Measurements from ENCODE around the gene RAPH1.

DNA sequence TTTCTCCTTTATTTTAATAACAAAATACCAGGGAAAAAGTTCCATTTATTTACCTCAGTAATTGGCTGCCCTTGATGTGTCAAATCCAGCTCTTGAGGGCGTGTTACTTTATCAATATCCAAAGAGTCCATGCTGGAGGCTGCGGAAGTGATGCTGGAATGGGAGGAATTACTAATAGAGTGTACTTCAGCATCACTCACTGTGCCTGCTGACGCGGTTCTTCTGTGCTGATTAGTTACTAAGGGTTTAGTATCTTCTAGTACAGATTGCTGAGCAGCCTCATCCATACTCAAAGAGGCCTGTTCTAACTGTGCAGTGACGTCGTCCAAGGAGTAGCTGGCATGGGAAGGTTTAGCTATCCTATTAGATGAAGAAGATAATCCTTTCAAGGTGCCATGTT, 45.6 kb downstream of the RAPH1 start:
- TF ChIP-seq GATA2 (IDR thresholded peaks at IDR 0.05; ENCODE audit: low read depth, low read length) (no peak), GATA3 (IDR thresholded peaks at IDR 0.05; ENCODE audit: low read depth, low read length) (no peak)
